Measurements from ENCODE around the gene ISYNA1.

The ISYNA1 gene

DNA sequence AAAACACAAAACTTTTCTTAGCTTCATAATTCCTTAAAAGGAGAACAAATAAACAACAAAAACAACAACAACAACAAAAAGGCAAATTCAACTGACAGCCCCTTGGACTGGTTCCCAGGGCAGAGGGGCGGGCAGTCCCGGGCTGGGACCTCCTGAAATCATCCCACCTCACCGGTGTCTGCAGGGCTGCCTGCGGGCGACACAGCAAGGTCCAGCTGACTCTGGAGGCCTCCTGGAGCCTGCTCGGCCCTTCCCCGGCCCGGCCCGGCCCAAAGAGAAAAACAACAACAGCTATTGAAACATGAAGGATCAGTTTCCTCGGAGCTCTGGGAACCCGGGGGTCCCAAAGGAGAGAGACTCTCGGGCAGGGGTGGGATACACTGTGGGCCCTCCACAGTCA, 5.0 kb upstream of the ISYNA1 start:
- no peak for DNase-seq

DNA sequence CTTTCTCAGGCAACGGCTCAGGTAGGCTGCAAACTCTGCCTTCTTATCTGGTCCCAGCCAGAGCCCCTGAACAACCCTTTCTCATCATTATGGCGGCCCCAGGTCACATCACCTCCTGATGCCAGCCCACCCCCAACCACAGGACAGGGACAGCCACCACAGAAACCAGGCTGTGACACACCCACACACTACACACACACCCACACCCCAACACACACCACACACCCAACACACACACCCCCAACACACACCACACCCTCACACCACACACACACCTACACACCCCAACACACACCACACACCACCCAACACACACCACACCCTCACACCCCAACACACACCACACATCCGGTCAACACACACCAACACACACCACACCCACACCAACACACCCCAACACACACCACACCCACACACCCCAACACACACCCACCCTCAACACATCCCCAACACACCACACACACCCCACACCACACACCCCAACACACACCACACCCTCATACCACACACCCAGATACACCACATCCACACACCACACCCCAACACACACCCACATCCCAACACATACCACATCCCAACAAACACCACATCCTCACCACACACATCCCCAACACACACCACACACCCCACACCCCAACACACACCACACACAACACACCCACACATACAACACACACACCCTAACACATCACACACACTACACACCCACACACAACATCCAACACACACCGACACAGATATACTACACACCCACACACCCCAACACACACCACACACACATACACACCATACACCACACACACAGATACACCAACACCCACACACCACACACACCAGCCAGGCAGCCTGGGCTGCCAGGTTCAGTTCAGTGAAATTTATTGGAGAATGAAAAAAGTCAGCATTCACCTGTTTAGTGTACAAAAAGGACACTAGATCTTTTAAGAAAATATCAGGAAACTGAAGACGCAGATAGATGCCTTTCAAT, 4.2 kb upstream of the ISYNA1 start:
- DNase-seq: no peak

DNA sequence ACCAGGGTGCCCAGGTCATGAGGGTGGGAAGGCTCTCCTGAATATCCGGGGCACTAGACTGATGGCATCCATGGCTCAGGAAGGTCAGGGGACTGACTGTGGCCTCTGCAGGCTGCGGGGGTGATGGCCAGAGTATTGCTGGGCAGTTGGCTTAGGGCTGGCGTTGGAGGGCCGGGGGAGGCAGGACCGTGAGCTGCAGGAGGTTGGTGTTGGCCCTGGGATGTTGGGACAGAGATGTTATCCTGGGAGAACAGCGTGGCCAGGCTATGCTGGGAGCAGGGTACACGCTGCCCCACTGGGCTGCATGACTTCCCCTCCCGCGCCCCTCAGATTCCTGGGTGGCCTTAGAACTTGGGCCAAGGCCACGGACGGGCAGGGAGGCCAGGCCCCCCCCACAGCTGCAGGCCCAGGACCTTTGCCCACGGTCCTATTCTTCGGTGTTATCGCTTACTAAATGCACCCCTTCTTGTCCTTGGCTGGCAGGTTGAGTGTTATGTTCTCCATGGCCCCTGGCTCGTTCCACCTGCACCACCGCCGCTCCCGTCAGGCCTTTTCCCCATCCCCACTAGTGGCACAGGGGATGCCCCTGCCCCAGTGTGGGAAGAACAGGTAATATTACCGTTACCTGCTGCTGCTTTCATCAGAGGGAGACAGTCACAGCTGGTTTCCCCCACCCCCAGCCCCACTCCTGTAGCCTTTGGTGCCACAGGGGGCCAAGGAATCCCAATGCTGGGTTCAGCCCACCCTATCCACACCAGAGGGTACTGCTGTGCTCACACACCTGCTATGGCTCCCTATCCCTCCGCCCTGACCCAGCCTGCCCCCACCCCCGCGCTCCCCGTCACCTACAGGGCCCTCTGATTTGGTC, 3.2 kb upstream of the ISYNA1 start:
- no peak for DNase-seq

DNA sequence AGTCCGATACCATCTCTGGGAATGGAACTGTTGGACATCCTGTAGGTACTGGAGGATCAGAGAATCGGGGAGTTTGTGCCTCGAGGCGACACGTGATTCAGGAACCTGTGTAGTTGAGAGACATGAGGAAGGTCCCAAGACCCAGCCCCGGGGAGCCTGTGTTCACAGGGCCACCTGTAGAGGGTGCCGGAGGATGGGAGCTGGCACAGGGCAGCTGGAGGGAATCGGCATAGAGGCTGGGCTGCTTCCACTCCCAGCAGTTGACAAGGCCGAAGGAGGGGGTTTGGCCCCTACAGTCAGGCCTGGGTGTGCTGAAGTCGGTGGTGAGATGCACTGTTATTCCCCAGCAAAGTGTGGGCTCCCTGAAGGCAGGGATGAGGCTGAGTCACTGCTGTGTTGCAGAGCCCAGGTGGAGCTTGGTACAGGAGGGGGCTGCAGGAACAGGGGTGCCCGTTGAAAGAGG, 2.5 kb upstream of the ISYNA1 start:
- DNase-seq: peak; percentile 86

DNA sequence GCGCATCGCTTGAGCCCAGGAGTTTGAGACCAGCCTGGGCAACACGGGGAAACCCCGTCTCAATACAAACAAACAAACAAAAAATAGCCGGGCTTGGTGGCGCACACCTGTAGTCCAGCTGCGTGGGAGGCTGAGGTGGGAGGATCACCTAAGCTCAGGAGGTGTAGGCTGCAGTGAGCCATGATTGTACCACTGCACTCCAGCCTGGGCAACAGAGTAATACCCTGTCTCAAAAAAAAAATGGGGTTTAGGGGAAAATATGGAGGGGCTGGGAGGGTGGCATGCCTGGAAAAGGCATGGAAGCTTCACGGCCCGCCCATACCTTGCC, 1.9 kb upstream of the ISYNA1 start:
- no peak for DNase-seq

DNA sequence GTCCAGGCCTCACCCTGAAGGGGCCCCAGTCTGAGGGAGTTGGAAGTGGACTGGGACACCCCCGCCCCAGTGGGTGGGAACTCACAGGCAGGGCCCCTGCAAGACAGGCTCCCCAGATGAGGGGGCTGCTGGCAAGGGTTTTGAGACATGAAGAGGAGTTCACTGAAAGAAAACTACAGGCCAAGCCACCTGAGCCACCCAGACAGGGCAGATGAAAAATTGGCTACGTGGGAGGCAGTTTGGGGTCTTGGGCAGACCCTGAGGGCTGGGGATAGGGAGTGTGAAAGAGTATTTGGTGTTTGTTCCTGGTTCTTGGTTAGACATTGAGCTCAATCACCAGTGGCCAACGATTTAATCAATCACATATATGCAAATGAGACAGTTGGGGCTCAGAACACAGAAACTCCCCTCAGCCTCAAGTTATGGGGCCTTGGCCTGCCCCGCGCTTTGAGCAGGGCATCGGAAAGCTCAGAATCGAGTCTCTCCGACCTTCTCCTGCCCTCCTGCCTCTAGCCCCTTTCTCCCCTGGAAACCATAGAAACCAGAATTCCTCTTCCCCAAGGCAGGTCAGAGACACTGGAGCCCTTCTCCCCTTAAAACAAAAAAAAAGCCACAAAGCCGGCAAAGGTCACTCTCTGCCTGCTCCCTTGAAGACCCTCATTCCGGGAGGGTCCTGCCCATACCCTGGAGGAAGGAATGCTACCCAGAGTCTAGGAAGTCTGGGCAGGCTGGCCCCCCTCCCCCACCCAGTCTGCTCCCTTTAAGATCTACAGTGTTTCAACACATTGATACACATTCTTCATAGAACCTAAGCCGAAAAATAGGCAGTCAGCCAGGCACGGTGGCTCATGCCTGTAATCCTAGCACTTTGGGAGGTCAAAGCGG, 1.3 kb upstream of the ISYNA1 start:
- peak; percentile 97 for DNase-seq

DNA sequence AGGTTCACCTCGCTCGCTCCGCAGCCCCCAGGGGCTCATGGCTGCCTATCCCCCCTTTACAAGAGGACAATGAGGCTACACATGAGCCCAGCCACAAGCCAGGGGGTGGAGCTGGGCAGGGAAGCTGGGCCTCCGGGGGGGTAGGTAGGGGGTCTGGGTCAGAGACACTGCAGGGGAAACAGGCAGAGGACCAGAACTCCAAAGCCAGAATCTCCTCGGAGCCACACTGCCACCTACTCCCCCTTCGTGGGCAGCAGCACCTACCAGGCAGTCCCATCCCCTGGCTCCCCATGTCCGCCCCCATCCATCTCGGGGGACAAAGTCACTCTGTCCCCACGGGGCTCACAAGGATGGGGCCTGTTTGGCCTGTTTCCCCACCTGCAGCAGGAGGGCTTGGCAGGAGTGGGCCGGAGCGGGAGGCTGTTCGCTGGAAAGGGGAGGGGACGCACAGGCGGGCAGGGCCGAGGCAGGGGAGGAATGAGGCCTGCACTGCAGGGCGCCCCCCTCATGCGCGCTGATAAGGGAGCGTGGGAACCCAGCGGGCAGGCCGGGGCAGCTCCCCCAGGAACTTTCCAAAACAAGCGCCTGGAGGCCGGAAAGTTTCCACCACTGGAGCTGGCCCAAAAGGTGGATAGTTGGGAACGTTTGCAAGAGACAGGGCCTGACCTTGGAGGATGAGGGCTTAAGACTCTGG, 545 bp upstream of the ISYNA1 start:
- DNase-seq: no peak

DNA sequence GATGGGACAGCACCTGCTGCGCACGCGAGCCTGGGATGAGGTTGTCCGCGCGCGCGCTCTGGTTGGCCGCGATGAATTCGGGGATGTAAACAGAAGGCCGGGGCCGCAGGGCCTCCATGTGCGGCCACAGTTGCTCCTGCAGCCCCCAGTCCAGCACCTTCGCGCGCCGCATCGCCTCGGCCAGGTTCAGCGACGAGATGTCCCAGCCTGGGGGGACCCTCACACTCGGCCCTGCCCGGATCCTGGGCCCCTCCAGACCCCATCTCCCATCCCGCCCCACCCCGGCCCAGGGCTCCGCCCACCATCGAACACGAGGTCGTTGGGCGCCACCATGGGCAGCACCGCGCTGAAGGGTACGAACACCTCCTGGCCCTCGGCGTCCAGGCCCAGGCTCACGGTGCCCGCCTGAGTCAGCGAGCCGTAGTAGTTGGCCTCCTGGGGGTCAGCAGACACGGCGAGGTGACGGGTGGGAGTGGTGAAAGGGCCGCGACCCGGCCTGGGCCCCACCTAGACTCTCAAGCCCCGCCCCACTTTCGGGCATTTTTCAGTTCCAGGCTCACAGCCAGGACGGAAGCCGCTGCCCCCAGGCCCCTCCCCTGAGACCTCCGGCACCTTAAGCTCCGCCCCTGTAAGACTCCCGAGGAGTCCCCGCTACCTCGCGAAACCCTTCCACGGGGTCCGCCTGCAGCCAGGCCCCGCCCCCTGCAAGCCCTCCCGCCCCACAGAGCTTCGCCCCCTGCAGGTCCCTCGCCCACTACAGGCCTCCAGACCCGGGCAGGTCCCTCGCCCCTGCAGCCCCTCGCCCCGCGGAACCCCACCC, 1.1 kb downstream of the ISYNA1 start:
- peak; percentile 99 for DNase-seq

DNA sequence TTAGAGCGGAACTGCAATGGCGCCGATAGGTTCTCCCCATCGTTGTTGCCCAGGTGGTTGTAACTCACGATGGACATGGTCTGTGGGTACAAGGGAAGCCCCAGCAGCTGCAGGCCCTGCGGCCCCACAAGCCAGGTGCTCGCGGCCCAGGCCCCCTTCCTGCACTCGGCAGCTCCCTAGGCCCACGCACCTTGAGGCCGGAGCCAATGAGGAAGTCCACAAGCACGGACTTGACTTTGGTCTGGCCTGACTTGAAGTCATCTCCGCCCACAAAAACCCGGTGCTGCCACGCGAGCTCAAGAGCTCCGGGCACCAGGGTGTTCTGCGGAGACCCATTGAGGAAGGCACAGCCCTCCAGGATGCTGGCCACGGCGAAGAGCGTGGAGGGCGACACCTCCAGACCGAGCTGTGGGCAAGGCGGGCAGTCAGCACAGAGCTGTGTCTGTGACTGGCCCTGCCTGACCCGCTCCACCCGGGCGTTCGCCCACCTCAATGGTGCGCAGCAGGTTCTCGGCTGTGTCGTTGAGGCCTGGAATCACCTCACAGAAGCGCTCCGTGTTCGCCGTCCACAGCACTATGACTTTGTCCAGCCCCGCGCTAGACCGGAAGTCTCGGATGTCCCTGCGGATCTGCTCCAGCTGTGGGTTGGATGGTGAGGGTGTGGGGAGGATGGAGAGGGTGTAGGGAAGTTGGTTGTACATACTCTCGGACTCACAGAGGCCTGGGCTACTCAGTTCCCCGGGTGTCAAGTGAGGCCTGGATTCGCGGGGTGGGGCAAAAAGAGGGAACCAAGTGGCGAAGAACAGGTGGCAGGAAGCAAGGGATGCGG, 1.9 kb downstream of the ISYNA1 start:
- no peak for DNase-seq

DNA sequence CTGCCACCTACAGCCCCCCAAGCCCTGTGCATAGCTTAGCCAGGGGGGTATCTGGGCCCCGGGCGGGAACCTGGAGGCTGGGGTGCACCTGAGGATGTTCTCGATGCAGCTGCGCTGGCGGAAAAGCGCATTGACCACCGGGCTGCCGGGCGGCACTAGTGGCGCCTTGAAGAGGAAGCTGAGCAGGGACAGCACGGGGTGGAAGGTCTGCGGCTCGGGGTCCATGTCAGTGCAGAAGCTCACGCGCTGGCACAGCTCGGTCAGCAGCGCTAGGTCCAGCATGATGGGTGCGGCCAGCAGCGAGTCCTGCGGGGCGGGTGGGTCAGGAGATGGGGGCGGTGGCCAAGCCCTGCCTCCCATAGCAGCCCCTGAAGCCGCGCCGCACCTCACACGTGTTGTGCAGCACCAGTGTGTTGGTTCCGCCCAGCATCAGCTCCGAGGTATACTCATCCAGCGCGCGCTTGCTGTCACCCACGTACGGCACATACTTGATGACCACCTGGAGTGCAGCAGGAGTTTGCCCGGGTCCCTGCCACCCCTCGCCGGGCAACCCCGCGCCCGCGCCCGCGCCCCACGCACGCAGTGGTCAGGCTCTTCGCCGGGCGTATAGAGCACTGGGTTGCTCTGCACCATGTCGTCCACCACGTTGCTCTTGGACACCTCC, 2.6 kb downstream of the ISYNA1 start:
- no peak for DNase-seq

DNA sequence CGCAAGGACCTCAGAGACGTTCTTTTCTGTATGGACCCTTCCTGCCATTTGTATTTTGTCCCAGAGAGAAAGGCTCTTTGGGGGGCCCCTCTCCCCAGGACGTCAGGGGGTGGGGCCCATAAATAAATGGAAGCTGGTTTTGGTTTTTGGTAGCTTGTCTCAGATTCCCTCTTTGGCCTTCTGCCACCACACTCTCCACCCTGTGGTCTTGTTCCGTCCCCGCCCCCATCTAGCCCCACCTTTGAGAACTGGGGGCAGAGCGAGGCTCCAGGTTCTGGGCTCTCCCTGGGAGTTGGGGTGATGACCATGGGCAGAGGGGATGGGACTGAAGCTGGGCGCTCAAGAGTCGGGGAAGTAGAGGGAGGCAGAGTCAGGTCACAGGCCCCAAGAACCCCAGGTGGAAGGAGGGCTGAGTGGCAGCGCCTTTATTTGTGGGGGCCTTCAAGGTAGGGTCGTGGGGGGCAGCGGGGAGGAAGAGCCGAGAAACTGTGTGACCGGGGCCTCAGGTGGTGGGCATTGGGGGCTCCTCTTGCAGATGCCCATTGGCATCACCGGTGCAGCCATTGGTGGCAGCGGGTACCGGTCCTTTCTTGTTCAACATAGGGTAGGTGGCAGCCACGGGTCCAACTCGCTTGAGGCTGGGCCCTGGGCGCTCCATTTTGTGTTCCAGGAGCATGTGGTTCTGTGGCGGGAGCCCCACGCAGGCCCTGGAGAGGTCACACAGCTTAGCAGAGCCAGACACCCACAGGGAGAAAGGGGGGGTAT, 3.3 kb downstream of the ISYNA1 start:
- no peak for DNase-seq

DNA sequence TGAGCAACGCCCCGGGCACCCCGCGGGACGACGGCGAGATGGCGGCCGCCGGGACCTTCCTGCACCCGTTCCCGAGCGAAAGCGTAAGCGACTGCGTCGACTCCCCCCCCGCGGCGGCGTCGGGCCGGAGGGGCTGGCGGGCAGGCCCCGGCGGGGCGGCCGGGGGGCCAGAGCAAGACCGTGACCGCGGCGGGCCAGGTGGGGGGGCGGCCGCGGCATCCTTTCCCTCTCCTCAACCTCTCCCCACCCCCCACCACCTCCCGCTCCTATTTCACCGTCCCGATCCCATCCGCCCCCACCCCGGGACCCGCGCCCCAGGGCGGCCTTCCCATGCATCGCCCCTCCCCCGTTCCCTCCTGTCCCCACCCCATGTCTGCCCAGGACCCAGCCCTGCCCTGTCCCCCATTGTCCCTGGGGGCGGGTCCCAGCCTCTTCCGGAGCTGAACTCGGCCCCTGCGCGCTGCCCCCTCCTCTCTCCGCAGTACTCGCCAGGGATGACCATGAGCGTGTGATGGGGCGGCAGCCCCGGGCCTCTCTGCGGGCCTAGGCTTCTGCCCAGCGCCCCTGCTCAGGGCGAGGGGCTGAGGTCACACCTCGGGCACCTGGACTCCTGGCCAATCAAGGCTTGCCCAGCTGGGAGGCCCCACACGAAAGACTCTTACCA, 4.1 kb downstream of the ISYNA1 start:
- no peak for DNase-seq

DNA sequence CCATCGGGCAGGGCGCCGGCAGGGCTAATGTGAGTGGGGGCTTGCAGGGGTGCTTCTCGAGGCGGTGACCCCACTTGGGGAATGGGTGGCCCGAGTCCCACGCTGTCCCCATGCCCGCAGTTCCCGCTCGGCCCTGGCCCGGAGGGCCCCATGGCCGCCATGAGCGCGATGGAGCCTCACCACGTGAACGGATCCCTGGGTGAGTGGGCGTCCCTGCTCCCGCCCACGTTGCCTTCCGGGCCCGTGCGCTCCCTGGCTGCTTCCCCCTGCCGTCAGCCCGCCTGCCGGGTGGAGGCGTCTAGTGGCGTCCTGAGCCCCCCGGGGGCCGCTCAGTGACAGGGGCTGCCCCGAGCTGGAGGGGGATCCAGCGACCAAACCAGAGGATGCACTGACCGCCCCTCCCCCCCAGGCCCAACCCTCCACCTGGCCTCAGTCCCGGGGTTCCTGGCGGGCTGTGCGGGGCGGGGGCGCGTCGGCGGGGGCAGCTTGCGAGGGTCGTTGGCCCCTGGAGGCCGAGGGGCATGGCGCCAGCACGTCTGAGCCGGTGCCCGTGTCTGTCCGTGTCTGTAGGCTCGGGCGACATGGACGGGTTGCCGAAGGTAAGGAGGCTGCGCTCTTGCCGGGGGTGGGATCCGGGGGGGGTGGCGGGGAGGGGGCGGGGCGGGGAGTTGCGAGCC, 4.8 kb downstream of the ISYNA1 start:
- DNase-seq: no peak

DNA sequence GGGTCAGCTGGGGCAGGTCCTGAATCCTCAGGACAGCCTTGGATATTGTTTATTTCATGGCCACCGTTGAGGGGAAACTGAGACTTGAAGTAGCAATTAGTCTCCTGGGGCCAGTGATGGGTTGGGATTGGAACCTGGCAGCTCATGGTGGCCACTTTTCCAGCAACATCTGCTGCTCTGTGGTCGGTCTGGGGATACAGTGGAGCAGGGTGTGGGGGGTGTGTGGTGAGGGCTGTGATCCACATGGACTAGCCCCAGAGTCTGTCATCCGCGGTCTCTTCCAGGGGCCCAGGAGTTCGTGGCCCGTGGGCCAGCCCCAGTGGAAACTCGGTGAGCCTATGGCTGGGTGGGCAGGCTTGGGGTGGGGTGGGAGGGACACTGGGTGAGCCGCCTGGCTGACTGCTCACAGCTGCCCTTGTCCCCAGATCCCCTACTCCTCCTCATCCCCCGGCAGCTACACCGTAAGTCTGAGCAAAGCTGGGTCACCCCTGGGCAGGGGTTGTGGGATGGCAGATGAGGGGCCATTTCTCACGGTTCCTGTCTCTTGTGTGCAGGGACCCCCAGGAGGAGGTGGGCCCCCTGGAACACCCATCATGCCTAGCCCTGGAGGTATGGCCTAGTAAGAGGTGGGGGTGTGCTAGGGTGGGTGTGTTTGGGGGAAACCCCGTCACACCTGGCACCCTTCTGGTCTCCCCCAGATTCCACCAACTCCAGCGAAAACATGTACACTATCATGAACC, 5.5 kb downstream of the ISYNA1 start:
- DNase-seq: no peak

DNA sequence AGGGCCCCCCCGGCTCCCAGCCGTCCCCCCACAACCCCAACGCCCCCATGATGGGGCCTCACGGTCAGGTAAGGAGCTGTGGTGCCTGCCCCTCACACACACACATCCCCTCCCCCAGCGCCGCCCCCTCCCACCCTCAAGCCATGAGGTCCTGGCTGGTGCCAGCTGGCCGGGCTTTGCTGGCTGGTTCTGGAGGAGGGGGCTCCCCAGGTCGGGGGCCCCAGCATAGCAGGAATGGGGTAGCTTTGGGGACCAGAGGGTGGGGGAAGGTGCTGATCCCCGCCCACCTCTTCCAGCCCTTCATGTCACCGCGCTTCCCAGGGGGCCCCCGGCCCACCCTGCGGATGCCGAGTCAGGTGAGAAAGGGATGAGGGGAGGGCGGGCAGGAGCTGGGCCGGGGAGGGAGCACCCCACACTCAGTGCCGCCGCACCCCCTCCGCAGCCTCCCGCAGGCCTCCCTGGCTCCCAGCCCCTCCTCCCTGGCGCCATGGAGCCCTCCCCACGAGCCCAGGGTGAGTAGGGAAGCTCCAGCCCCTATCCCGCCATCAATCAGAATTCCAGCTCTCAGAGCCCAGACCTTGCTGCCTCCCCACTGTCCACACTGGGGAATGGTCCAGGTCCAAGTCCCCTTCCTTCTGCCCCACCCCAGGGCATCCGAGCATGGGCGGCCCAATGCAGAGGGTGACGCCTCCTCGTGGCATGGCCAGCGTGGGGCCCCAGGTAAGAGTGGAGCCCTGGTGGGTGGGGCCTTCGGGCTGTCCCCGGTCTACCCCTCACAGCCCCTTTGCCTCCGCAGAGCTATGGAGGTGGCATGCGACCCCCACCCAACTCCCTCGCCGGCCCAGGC, 6.4 kb downstream of the ISYNA1 start:
- DNase-seq: no peak
